LNCAP (cell line): ENCODE results near the gene GRIA3.

Experiments used
- CTCF ChIP-seq: fragments of 450-650 bp; IDR thresholded peaks from 2 replicates; pipeline ENCODE4 v1.5.1; 2017; ENCODE audit warnings: mild to moderate bottlenecking

Gene GRIA3

GRCh38 chrX:123181233-123181914 is 2.7 kb upstream of the GRIA3 start:
- TF ChIP-seq CTCF, result no peak

GRCh38 chrX:123184866-123185276 is 793 bp downstream of the GRIA3 start:
- no peak for TF ChIP-seq CTCF

- TF ChIP-seq CTCF, result no peak
These were observed 1.6 kb downstream of the GRIA3 start for GRCh38 chrX:123185721-123186120.

GRCh38 chrX:123186801-123187200 is 2.7 kb downstream of the GRIA3 start:
- TF ChIP-seq CTCF, result no peak

GRCh38 chrX:123188081-123188480 is 4.0 kb downstream of the GRIA3 start:
- TF ChIP-seq CTCF, result no peak

GRCh38 chrX:123189338-123189737 is 5.3 kb downstream of the GRIA3 start:
- no peak for TF ChIP-seq CTCF

GRCh38 chrX:123190096-123190495 is 6.0 kb downstream of the GRIA3 start:
- TF ChIP-seq CTCF, result no peak

- no peak for TF ChIP-seq CTCF
These were observed 9.0 kb downstream of the GRIA3 start for GRCh38 chrX:123193101-123193500.
